HCT116 (cell line): ENCODE measurements around the gene GNG13. TPM values are rescaled to one million over a fixed set of nuclear protein-coding genes. Genes with fewer than 3 reads are reported as not detected.

Experiments
- ATAC-seq: fragments of 200-7000 bp; cut with Tn5 transposase; 2 replicates; pipeline ENCODE4 v1.9.1; 2020; ENCODE audit warnings: mild to moderate bottlenecking, moderate library complexity
- BruUV-seq: library from RNA; stranded (reverse); fragments of 400-500 nt; replicated peaks from 2 replicates; lab custom pipeline; 2021; lab: Mats Ljungman, UMichigan
- CTCF ChIA-PET: fragments of 300-600 bp; sonication (Branson Sonifier 250); formaldehyde crosslinking; loops from one replicate; lab custom pipeline; 2021; ENCODE audit warnings: antibody characterized with exemption; lab: Charles Lee
- POLR2A ChIA-PET: fragments of 300-600, 350-600 bp; sonication (Branson Sonifier 250); formaldehyde crosslinking; loops from one replicate; lab custom pipeline; 2021; ENCODE audit warnings: antibody characterized with exemption; lab: Charles Lee
- RAD21 ChIA-PET, 2 experiments: fragments of 300-600 bp; sonication (Branson Sonifier 250); formaldehyde crosslinking; loops; one replicate each; lab custom pipeline; 2023; ENCODE audit warnings: low total read pairs in 2 of 2; ENCODE audit not compliant: uncharacterized antibody in 2 of 2, unreplicated experiment in 2 of 2, low non-redundant PET in 1 of 2; lab: Charles Lee
- DNase-seq: peaks from one replicate; pipeline ENCODE4 v3.0.0-alpha.2; 2010; ENCODE audit warnings: low read depth, low spot score
- H2AFZ ChIP-seq: fragments of 200-600 bp; shearing (Covaris generic), sonication (generic); 2 replicates; pipeline ENCODE4 v1.6.1; 2017; ENCODE audit warnings: low read depth, mixed run types, mixed read lengths, antibody characterized with exemption, low read length; ENCODE audit not compliant: poor library complexity, severe bottlenecking
- H3K27ac ChIP-seq: 2 replicates; pipeline ENCODE4 v1.5.1; 2012; ENCODE audit warnings: low read depth, low read length
- H3K27me3 ChIP-seq: fragments of 200-600 bp; sonication (generic); 2 replicates; pipeline ENCODE4 v1.6.1; 2016; ENCODE audit warnings: mixed run types, low read length, mixed read lengths; ENCODE audit not compliant: insufficient read depth
- H3K36me3 ChIP-seq, 2 experiments: fragments of 200-500 bp in 1 of 2; fragments of 200-600 bp in 1 of 2; sonication (Bioruptor generic) in 1 of 2; sonication (generic) in 1 of 2; 2 replicates each; pipeline versions ENCODE4 v1.5.1 to v1.6.1; 2014 to 2016; ENCODE audit warnings: low read length in 2 of 2, inconsistent platforms in 1 of 2, mixed read lengths in 1 of 2, mixed run types in 1 of 2; ENCODE audit not compliant: insufficient read depth in 2 of 2, control insufficient read depth in 1 of 2
- H3K4me1 ChIP-seq, 2 experiments: fragments of 200-600 bp in 1 of 2; sonication (generic) in 1 of 2; 2 replicates each; pipeline versions ENCODE4 v1.5.1 to v1.6.1; 2012 to 2017; ENCODE audit warnings: low read length in 2 of 2, inconsistent platforms in 1 of 2, mild to moderate bottlenecking in 1 of 2, mixed read lengths in 1 of 2, mixed run types in 1 of 2, moderate library complexity in 1 of 2; ENCODE audit not compliant: insufficient read depth in 2 of 2, control insufficient read depth in 1 of 2
- H3K4me2 ChIP-seq: fragments of 200-600 bp; sonication (generic); 2 replicates; pipeline ENCODE4 v1.6.1; 2017; ENCODE audit warnings: mixed run types, low read length, mixed read lengths
- H3K4me3 ChIP-seq, 2 experiments: fragments of 200-600 bp in 1 of 2; sonication (generic) in 1 of 2; replicated peaks in 1 of 2; 2 replicates each; pipeline ENCODE4 v1.5.1; 2011 to 2016; ENCODE audit warnings: low read length in 2 of 2, control low read depth in 1 of 2, low read depth in 1 of 2, mild to moderate bottlenecking in 1 of 2, mixed read lengths in 1 of 2, mixed run types in 1 of 2
- H3K79me2 ChIP-seq: fragments of 200-600 bp; sonication (generic); 2 replicates; pipeline ENCODE4 v1.6.1; 2017; ENCODE audit warnings: mild to moderate bottlenecking, mixed run types, low read length, moderate library complexity, mixed read lengths; ENCODE audit not compliant: insufficient read depth
- H3K9ac ChIP-seq: fragments of 200-600 bp; sonication (generic); 2 replicates; pipeline ENCODE4 v1.6.1; 2016; ENCODE audit warnings: low read length, mixed read lengths
- H3K9me2 ChIP-seq: fragments of 200-600 bp; sonication (generic), shearing (Covaris generic); 2 replicates; pipeline ENCODE4 v1.6.1; 2017; ENCODE audit warnings: mixed run types, mild to moderate bottlenecking, moderate library complexity; ENCODE audit not compliant: insufficient read depth
- H3K9me3 ChIP-seq, 2 experiments: fragments of 200-500 bp in 1 of 2; fragments of 200-600 bp in 1 of 2; sonication (Bioruptor generic) in 1 of 2; sonication (generic) in 1 of 2; 2 replicates each; pipeline ENCODE4 v1.6.1; 2014 to 2017; ENCODE audit warnings: low read length in 2 of 2, mixed read lengths in 2 of 2, inconsistent platforms in 1 of 2, low read depth in 1 of 2, mild to moderate bottlenecking in 1 of 2, mixed run types in 1 of 2, moderate library complexity in 1 of 2; ENCODE audit not compliant: control insufficient read depth in 1 of 2, insufficient read depth in 1 of 2
- H4K20me1 ChIP-seq: fragments of 200-600 bp; sonication (generic), shearing (Covaris generic); 2 replicates; pipeline ENCODE4 v1.6.1; 2017; ENCODE audit warnings: mixed run types, mild to moderate bottlenecking, moderate library complexity; ENCODE audit not compliant: insufficient read depth
- ATF3 ChIP-seq: IDR thresholded peaks from 2 replicates; pipeline ENCODE4 v1.6.1; 2012
- MAX ChIP-seq: IDR thresholded peaks from 2 replicates; pipeline ENCODE4 v1.6.1; 2012
- RAD21 ChIP-seq: IDR thresholded peaks from 2 replicates; pipeline ENCODE4 v1.6.1; 2012; ENCODE audit warnings: low read depth, mild to moderate bottlenecking
- REST ChIP-seq: IDR thresholded peaks from 2 replicates; pipeline ENCODE4 v1.6.1; 2012; ENCODE audit warnings: low read depth
- ZBTB33 ChIP-seq: IDR thresholded peaks from 2 replicates; pipeline ENCODE4 v1.6.1; 2011; ENCODE audit warnings: mild to moderate bottlenecking, low read length, moderate library complexity; ENCODE audit not compliant: insufficient replicate concordance; ENCODE audit errors: extremely low read depth
- intact Hi-C: fragments of 100-400 bp; cut with micrococcal nuclease; formaldehyde crosslinking; loops from 2 replicates; pipeline ENCODE4 v1.10.0; 2022
- total RNA-seq: library from RNA; stranded (reverse); gene quantifications from one replicate; pipeline ENCODE4 v1.2.1, GENCODE V29; 2021; ENCODE audit not compliant: unreplicated experiment

GNG13 gene
- total RNA-seq, 1 experiment from 2014 or later, result not detected

GRCh38 chr16:796296-797119 is 4.0 kb downstream of the GNG13 start:
- BruUV-seq, result no TSS peak
- no peaks in the 10 kb centered on the region for H4K20me1 ChIP-seq

More at GRCh38 chr16:796296-797119, 4.0 kb downstream of the GNG13 start:
- Histone ChIP-seq H3K36me3 (peaks cover 0 to 3% of the 10 kb centered on the region in 2 experiments; a peak in 1 of 4 replicates), H2AFZ (no peak overlapping the region), H3K79me2 (peaks cover 4% of the 10 kb centered on the region; the same call in 1 of the 2 replicates), H3K9ac (peak overlapping the region; percentile 50), H3K27ac (peak overlapping the region; percentile 53; the same call in 1 of the 2 replicates), H3K4me3 (no peak overlapping the region), H3K9me3 (no peaks in the 10 kb centered on the region), H3K27me3 (no peaks in the 10 kb centered on the region), H3K9me2 (no peaks in the 10 kb centered on the region), H3K4me2 (peak overlapping the region; percentile 68), H3K4me1 (peaks cover 17 to 52% of the 10 kb centered on the region in 2 experiments)
- intact Hi-C loops, result no loop called here
- TF ChIP-seq MAX (no peak), REST (no peak), RAD21 (no peak), ATF3 (no peak), ZBTB33 (no peak)
- ATAC-seq (no peak), DNase-seq (no peak)
- RAD21 ChIA-PET, result no interaction called here
- POLR2A ChIA-PET, result interaction anchor here (1.0 kb wide), 1 partner anchor 10 kb away, joined by 3 read pairs; no protein-coding TSS in a partner anchor
- CTCF ChIA-PET, result interaction anchor here (0.6 to 2.0 kb wide), 3 partner anchors 84 to 310 kb away, joined by 3 to 9 read pairs (median 3); no protein-coding TSS in a partner anchor
